GM10266 (cell line): Measurements from ENCODE around the gene CACNG3.

ENCODE experiments used
- DNase-seq: peaks from one replicate; pipeline ENCODE4 v3.0.0; 2012; ENCODE audit errors: extremely low spot score
- CTCF ChIP-seq: IDR thresholded peaks from 2 replicates; pipeline ENCODE4 v1.5.1; 2012; ENCODE audit warnings: mild to moderate bottlenecking, low read depth; ENCODE audit not compliant: control insufficient read depth, insufficient read depth; ENCODE audit errors: missing control alignments

CACNG3 gene

GRCh38 chr16:24348545-24349290 is 92.6 kb downstream of the CACNG3 start:
- DNase-seq: no peak
- no peak for TF ChIP-seq CTCF

DNA sequence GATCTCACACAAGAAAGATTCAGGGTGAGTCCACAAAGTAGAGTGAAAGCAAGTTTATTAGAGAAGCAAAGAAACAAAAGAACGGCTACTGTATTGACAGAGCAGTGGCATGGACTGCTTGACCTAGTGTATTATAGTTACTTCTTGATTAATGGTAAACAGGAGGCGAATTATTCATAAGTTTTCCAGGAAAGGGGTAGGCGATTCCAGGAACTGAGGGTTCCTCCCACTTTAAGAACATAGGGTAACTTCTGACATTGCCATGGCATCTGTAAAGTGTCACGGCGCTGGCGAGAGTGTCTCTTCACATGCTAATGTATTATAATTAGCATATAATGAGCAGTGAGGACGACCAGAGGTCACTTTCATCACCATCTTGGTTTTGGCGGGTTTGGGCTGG is 93.2 kb downstream of the CACNG3 start:
- no peak for DNase-seq

GRCh38 chr16:24352746-24353145 is 96.6 kb downstream of the CACNG3 start:
- no peak for TF ChIP-seq CTCF
- no peak for DNase-seq

More for the DNA sequence above, 93.2 kb downstream of the CACNG3 start:
- no peak for TF ChIP-seq CTCF

DNA sequence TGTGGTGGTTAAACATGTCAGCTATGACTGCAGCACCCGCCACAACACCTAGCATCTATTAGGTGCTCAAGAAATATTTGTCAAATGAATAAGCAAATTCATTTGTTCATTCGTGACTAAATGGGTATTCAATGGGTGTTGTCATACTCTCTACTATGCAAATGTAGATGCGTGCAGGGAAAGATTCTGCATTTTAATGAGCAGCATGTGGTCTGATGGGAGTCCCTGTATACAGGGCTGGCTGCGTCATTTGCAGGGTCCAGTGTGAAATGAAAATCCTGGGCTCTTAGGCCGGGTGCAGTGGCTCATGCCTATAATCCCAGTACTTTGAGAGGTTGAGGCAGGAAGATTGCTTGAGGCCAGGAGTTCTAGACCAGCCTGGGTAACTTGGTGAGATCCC is 97.5 kb downstream of the CACNG3 start:
- DNase-seq: no peak
- no peak for TF ChIP-seq CTCF

DNA sequence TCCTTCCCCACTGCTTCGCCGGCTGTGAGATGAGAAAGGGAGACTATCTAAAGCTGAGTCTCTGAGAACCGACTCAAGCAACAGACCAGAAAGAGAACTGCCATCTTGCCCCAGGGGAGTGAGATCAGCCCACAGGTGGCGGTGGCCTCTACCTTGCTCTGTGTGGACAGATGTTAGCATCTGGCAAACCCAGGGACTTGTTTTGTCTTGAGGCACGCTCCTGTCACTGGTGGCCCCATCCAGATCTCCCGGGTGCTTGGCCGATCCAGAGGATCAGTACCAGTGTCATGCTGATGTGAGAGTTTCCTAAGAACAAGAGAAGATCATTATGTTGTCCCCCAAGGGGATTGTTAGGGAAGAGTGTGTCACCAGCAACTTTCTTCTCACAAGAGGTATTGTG is 101.4 kb downstream of the CACNG3 start:
- no peak for DNase-seq
- TF ChIP-seq CTCF: no peak

- TF ChIP-seq CTCF: no peak
- no peak for DNase-seq
Measured at GRCh38 chr16:24358117-24358516, 102.0 kb downstream of the CACNG3 start.

DNA sequence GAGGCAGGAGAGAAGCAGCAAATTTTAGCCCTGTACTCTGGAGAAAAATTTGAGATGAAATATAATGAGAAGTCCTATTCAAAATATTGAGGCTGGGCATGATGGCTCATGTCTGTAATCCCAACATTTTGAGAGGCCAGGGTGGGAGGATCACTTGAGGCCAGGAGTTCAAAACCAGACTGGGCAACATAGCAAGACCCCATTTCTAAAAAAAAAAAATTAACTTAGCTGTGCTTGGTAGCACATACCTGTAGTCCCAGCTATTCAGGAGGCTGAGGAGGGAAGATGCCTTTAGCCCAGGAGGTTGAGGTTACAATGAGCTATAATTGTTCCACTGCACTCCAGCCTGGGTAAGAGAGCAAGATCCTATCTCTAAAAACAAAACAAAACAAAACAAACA is 103.4 kb downstream of the CACNG3 start:
- TF ChIP-seq CTCF: no peak
- DNase-seq: no peak
